HG02938 (cell line): Measurements from ENCODE around the gene PDZD2.

Experiments
- ATAC-seq: cut with Tn5 transposase; IDR thresholded peaks from one replicate; pipeline ENCODE4 v1.9.1; 2021; ENCODE audit warnings: mild to moderate bottlenecking, moderate library complexity; ENCODE audit not compliant: unreplicated experiment

The PDZD2 gene

GRCh38 chr5:31911291-31912265 lies 272.6 kb downstream of the PDZD2 start:
- no peak for ATAC-seq

GRCh38 chr5:31913808-31914207 lies 274.9 kb downstream of the PDZD2 start:
- no peak for ATAC-seq

GRCh38 chr5:31916327-31916726 lies 277.4 kb downstream of the PDZD2 start:
- no peak for ATAC-seq

GRCh38 chr5:31918739-31919138 lies 279.8 kb downstream of the PDZD2 start:
- no peak for ATAC-seq

- ATAC-seq: no peak
Measured at GRCh38 chr5:31921852-31922305, 282.9 kb downstream of the PDZD2 start.

GRCh38 chr5:31924005-31924404 lies 285.1 kb downstream of the PDZD2 start:
- no peak for ATAC-seq

- no peak for ATAC-seq
Measured at GRCh38 chr5:31931874-31932273, 292.9 kb downstream of the PDZD2 start.

GRCh38 chr5:31934156-31934555 lies 295.2 kb downstream of the PDZD2 start:
- no peak for ATAC-seq

- ATAC-seq: no peak
Measured at GRCh38 chr5:31935496-31936369, 296.8 kb downstream of the PDZD2 start.

- no peak for ATAC-seq
Measured at GRCh38 chr5:31936683-31937082, 297.8 kb downstream of the PDZD2 start.

- no peak for ATAC-seq
Measured at GRCh38 chr5:31937226-31937625, 298.3 kb downstream of the PDZD2 start.

- no peak for ATAC-seq
Measured at GRCh38 chr5:31937703-31938102, 298.8 kb downstream of the PDZD2 start.

GRCh38 chr5:31939151-31939550 lies 300.2 kb downstream of the PDZD2 start:
- ATAC-seq: no peak

GRCh38 chr5:31941151-31941755 lies 302.3 kb downstream of the PDZD2 start:
- no peak for ATAC-seq

GRCh38 chr5:31942546-31942945 lies 303.6 kb downstream of the PDZD2 start:
- no peak for ATAC-seq

GRCh38 chr5:31944684-31945445 lies 305.9 kb downstream of the PDZD2 start:
- no peak for ATAC-seq

- no peak for ATAC-seq
Measured at GRCh38 chr5:31948006-31948405, 309.1 kb downstream of the PDZD2 start.

- ATAC-seq: no peak
Measured at GRCh38 chr5:31952067-31952466, 313.1 kb downstream of the PDZD2 start.

- no peak for ATAC-seq
Measured at GRCh38 chr5:31954091-31954490, 315.2 kb downstream of the PDZD2 start.

- ATAC-seq: no peak
Measured at GRCh38 chr5:31957151-31957550, 318.2 kb downstream of the PDZD2 start.
